NT2/D1 (cell line): ENCODE data around the gene PARP14.

Experiments used
- DNase-seq: peaks from one replicate; pipeline ENCODE4 v3.0.0-alpha.2; 2011; ENCODE audit warnings: low read depth, low spot score
- H3K27me3 ChIP-seq: 2 replicates; pipeline ENCODE4 v1.6.0; 2011; ENCODE audit warnings: mild to moderate bottlenecking; ENCODE audit not compliant: insufficient read length, insufficient read depth
- H3K36me3 ChIP-seq: 2 replicates; pipeline ENCODE4 v1.6.1; 2011; ENCODE audit warnings: mild to moderate bottlenecking, low read length, mixed read lengths; ENCODE audit not compliant: insufficient read depth, insufficient read length
- H3K4me1 ChIP-seq: 2 replicates; pipeline ENCODE4 v1.5.1; 2011; ENCODE audit not compliant: insufficient read depth, insufficient read length
- H3K4me3 ChIP-seq: 2 replicates; pipeline ENCODE4 v1.5.1; 2011; ENCODE audit warnings: low read depth; ENCODE audit not compliant: insufficient read length
- H3K9ac ChIP-seq: 2 replicates; pipeline ENCODE4 v1.6.0; 2011; ENCODE audit warnings: low read depth; ENCODE audit not compliant: insufficient read length
- H3K9me3 ChIP-seq: 2 replicates; pipeline ENCODE4 v1.5.1; 2011; ENCODE audit warnings: mild to moderate bottlenecking, low read length; ENCODE audit not compliant: insufficient read depth
- SUZ12 ChIP-seq: IDR thresholded peaks from 2 replicates; pipeline ENCODE4 v1.6.1; 2011; ENCODE audit not compliant: insufficient read length, insufficient read depth; ENCODE audit errors: extremely low read depth
- YY1 ChIP-seq: IDR thresholded peaks from 2 replicates; pipeline ENCODE4 v1.6.1; 2011; ENCODE audit not compliant: insufficient read length, insufficient read depth
- ZNF274 ChIP-seq: IDR thresholded peaks from 2 replicates; pipeline ENCODE4 v1.6.1; 2011; ENCODE audit warnings: mild to moderate bottlenecking, low read depth, low read length

Gene PARP14

GRCh38 chr3:122748347-122748746 is 67.7 kb downstream of the PARP14 start:
- no peaks in the 10 kb centered on the region for H3K27me3 ChIP-seq
- H3K9ac ChIP-seq, result no peak overlapping the region
- TF ChIP-seq ZNF274 (no peak), SUZ12 (no peak), YY1 (no peak)
- H3K4me1 ChIP-seq, result no peaks in the 10 kb centered on the region
- H3K36me3 ChIP-seq, result no peaks in the 10 kb centered on the region
- H3K9me3 ChIP-seq, result peaks cover 21% of the 10 kb centered on the region
- DNase-seq, result no peak
- no peak overlapping the region for H3K4me3 ChIP-seq

DNA sequence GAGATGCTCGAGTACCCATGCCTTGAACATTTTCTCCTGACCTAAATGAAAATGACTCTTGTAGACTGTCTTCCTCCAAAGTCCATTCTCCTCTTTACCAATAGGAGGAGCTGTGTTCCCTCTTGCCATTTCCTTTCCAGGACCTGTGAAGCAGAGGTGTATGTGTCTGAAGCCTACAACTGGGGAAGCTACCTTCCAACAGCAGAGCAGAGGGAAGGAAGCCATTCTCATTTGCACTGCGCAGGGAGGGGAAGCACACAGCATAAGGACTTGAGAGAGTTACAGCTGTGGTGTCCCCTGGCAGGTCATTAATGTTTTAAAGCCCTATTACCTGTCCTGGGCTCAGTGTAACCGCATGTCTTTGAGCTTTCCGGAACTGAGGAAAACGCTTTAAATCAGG is 74.3 kb downstream of the PARP14 start:
- peak; percentile 28 for DNase-seq
- Histone ChIP-seq H3K9me3 (no peaks in the 10 kb centered on the region), H3K4me3 (no peak overlapping the region), H3K27me3 (no peaks in the 10 kb centered on the region), H3K9ac (no peak overlapping the region), H3K36me3 (peaks cover 8% of the 10 kb centered on the region), H3K4me1 (no peaks in the 10 kb centered on the region)
- no peak for TF ChIP-seq YY1
- no peak for TF ChIP-seq SUZ12
- TF ChIP-seq ZNF274, result no peak

DNA sequence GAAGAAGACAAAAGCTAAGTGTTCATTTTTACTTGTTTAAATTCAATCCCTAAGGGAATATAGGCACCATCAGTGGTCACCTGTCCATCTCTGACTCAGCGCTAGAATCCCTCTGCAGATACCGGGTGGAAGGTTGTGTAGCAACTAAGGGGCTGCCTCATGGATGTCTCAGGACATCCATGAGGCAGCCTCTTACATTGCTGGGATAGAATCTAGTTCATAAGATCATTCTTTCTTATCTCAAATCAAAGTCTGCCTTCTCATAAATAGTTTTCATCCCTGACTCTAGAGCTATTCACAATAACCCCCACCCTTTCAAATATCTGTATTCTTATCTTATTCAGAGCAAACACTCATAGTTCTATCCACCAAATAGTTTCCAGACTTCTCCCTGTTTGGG is 74.9 kb downstream of the PARP14 start:
- DNase-seq, result no peak
- TF ChIP-seq YY1 (no peak), SUZ12 (no peak), ZNF274 (no peak)
- Histone ChIP-seq H3K27me3 (no peaks in the 10 kb centered on the region), H3K4me3 (no peak overlapping the region), H3K9me3 (no peaks in the 10 kb centered on the region), H3K4me1 (no peaks in the 10 kb centered on the region), H3K36me3 (peaks cover 8% of the 10 kb centered on the region), H3K9ac (no peak overlapping the region)

DNA sequence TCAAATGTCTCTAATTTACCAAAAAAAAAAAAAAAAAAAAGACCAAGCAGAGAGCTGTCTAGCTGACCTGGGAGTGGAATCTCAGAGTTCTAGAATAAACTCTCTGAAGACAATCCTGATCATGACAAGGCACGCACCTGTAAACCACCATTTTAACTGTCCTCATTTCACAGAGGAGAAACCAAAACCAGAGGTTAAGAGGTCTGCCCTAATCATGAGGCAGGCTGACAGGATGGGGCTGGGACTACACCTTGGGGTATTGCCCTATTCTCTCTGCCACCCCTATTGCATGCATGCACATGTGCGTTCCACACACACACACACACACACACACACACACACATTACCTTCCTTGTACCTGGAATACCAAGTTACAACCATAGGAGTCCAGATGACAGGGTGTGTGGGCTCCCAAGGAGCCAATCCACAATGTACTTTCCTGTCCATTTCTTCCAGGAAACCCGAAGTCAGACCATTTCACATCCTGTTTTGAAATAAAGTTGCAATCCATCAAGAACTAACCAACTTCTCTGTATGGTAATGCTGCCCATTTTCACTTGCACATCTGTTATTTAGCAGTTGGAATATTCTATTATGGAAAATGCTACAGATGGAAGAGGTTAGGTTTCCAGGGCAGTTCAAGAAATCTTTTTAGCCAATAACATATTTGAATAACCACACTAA is 78.4 kb downstream of the PARP14 start:
- H3K9me3 ChIP-seq, result no peaks in the 10 kb centered on the region
- H3K4me1 ChIP-seq, result no peaks in the 10 kb centered on the region
- H3K36me3 ChIP-seq, result peaks cover 8% of the 10 kb centered on the region
- DNase-seq, result no peak
- H3K27me3 ChIP-seq, result no peaks in the 10 kb centered on the region
- TF ChIP-seq YY1 (no peak), SUZ12 (no peak), ZNF274 (no peak)
- H3K9ac ChIP-seq, result no peak overlapping the region
- H3K4me3 ChIP-seq, result no peak overlapping the region

GRCh38 chr3:122760453-122761271 is 80.0 kb downstream of the PARP14 start:
- H3K9ac ChIP-seq, result no peak overlapping the region
- no peaks in the 10 kb centered on the region for H3K9me3 ChIP-seq
- no peaks in the 10 kb centered on the region for H3K4me1 ChIP-seq
- DNase-seq, result no peak
- H3K4me3 ChIP-seq, result no peak overlapping the region
- H3K27me3 ChIP-seq, result no peaks in the 10 kb centered on the region
- no peaks in the 10 kb centered on the region for H3K36me3 ChIP-seq
- TF ChIP-seq YY1, result no peak
- no peak for TF ChIP-seq ZNF274
- TF ChIP-seq SUZ12, result no peak

GRCh38 chr3:122766430-122766829 is 85.8 kb downstream of the PARP14 start:
- TF ChIP-seq SUZ12, result no peak
- no peak for TF ChIP-seq ZNF274
- TF ChIP-seq YY1, result no peak
- DNase-seq, result no peak
- no peaks in the 10 kb centered on the region for H3K9me3 ChIP-seq
- no peak overlapping the region for H3K9ac ChIP-seq
- H3K4me1 ChIP-seq, result no peaks in the 10 kb centered on the region
- H3K36me3 ChIP-seq, result no peaks in the 10 kb centered on the region
- no peaks in the 10 kb centered on the region for H3K27me3 ChIP-seq
- H3K4me3 ChIP-seq, result no peak overlapping the region

DNA sequence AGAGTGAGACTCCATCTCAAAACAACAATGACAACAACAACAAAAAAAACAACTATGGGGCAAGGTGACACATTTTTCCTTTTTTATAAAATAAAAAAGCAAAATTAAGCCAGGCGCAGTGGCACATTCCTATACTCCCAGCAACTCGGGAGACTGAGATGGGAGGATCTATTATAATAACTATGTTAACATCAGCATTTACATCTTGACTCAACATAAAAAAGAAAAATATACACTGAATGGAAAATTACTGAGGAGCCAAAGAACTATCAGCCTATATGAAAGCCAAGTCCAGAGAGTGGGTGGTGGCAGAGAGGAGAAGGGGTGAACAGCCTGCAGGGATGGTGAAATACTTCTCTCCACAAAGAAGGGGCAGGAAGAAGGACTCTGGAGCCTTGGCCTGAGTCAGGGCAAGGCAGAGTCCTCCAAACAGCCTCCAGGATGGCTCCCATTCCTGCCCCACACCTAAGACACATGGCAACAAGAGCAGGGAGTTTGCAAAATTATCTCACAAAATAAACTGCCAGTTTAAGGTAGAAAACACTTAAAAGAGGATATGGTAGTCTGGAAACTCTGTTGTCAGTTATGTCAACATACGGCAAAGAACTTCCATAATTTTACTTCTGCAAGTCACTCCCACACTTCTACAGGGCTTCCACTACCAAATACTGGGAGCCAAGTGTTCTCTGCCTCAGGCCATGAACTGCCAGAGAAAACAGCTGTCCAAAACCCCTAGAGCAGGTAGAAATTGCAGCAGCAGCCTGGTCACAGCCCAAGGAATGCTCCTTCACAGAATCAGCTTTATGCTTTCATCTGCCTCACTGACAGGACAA is 87.1 kb downstream of the PARP14 start:
- H3K36me3 ChIP-seq, result no peaks in the 10 kb centered on the region
- TF ChIP-seq SUZ12 (no peak), ZNF274 (no peak), YY1 (no peak)
- H3K9me3 ChIP-seq, result no peaks in the 10 kb centered on the region
- H3K4me3 ChIP-seq, result no peak overlapping the region
- no peak overlapping the region for H3K9ac ChIP-seq
- no peaks in the 10 kb centered on the region for H3K4me1 ChIP-seq
- no peak for DNase-seq
- H3K27me3 ChIP-seq, result no peaks in the 10 kb centered on the region
